Measurements from ENCODE around the gene PCDHA12.
"Not testable (repeated sequence)": the region's sequence is repeated elsewhere in the genome, so short reads cannot be mapped to it uniquely, and the experiment has no call there.

The PCDHA12 gene, protein sequence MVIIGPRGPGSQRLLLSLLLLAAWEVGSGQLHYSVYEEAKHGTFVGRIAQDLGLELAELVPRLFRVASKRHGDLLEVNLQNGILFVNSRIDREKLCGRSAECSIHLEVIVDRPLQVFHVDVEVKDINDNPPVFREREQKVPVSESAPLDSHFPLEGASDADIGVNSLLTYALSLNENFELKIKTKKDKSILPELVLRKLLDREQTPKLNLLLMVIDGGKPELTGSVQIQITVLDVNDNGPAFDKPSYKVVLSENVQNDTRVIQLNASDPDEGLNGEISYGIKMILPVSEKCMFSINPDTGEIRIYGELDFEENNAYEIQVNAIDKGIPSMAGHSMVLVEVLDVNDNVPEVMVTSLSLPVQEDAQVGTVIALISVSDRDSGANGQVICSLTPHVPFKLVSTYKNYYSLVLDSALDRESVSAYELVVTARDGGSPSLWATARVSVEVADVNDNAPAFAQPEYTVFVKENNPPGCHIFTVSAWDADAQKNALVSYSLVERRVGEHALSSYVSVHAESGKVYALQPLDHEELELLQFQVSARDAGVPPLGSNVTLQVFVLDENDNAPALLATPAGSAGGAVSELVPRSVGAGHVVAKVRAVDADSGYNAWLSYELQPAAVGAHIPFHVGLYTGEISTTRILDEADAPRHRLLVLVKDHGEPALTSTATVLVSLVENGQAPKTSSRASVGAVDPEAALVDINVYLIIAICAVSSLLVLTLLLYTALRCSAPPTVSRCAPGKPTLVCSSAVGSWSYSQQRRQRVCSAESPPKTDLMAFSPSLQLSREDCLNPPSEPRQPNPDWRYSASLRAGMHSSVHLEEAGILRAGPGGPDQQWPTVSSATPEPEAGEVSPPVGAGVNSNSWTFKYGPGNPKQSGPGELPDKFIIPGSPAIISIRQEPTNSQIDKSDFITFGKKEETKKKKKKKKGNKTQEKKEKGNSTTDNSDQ

DNA sequence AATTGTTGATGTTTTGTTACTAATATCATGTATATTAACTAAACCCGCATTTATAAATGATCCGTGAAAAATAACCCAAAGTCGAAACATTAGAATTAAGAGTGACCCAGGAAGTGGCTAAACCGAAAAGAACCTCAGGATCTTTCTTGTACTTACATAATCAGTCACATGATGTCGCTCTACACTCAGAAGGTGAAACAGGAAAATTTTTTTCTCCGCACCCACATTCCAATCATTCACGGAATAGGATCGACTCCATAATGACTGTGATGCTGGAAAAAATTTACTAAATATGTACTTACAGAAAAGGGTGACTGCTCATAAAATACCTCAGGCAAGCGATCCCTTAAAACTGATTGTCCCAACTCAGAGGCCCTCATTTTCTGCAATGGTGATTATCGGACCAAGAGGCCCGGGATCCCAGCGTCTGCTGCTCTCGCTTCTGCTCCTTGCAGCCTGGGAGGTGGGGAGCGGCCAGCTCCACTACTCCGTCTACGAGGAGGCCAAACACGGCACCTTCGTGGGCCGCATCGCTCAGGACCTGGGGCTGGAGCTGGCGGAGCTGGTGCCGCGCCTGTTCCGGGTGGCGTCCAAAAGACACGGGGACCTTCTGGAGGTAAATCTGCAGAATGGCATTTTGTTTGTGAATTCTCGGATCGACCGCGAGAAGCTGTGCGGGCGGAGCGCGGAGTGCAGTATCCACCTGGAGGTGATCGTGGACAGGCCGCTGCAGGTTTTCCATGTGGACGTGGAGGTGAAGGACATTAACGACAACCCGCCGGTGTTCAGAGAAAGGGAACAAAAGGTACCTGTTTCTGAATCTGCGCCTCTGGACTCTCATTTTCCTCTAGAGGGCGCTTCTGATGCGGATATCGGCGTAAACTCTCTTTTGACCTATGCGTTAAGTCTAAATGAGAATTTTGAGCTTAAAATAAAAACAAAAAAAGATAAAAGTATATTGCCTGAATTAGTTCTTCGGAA, at the start of gene PCDHA12:
PCDHA12 (plus strand) TSS at position 224 of the 981 bp plus-strand sequence; CDS start at position 389, 165 bp downstream.
- no peaks in the 10 kb centered on the region for H3K4me1 ChIP-seq (ENCODE audit: low read depth, poor library complexity, severe bottlenecking)
- H3K36me3 ChIP-seq (ENCODE audit: insufficient read depth) = no peaks in the 10 kb centered on the region
- TF ChIP-seq, protein P1, sequence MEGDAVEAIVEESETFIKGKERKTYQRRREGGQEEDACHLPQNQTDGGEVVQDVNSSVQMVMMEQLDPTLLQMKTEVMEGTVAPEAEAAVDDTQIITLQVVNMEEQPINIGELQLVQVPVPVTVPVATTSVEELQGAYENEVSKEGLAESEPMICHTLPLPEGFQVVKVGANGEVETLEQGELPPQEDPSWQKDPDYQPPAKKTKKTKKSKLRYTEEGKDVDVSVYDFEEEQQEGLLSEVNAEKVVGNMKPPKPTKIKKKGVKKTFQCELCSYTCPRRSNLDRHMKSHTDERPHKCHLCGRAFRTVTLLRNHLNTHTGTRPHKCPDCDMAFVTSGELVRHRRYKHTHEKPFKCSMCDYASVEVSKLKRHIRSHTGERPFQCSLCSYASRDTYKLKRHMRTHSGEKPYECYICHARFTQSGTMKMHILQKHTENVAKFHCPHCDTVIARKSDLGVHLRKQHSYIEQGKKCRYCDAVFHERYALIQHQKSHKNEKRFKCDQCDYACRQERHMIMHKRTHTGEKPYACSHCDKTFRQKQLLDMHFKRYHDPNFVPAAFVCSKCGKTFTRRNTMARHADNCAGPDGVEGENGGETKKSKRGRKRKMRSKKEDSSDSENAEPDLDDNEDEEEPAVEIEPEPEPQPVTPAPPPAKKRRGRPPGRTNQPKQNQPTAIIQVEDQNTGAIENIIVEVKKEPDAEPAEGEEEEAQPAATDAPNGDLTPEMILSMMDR (conservative IDR thresholded peaks at IDR 0.05; ENCODE audit: low read depth, low read length) = no peak
- H3K4me2 ChIP-seq = no peak within 1 kb of the TSS
- no peaks in the 10 kb centered on the region for H4K20me1 ChIP-seq (ENCODE audit: insufficient read depth)
- H2AFZ ChIP-seq (ENCODE audit: low read depth) = no peak within 1 kb of the TSS
- no peak within 1 kb of the TSS for H3K27ac ChIP-seq
- H3K27me3 ChIP-seq (ENCODE audit: insufficient read depth, low read depth) = no peaks in the 10 kb centered on the region
- H3K4me3 ChIP-seq (IDR thresholded peaks at IDR 0.05; ENCODE audit: insufficient read depth, low read depth, low read length) = no peak within 1 kb of the TSS
- no peaks in the 10 kb centered on the region for H3K79me2 ChIP-seq (ENCODE audit: insufficient read depth, low read depth)
- no peak within 1 kb of the TSS for H3K9ac ChIP-seq

DNA sequence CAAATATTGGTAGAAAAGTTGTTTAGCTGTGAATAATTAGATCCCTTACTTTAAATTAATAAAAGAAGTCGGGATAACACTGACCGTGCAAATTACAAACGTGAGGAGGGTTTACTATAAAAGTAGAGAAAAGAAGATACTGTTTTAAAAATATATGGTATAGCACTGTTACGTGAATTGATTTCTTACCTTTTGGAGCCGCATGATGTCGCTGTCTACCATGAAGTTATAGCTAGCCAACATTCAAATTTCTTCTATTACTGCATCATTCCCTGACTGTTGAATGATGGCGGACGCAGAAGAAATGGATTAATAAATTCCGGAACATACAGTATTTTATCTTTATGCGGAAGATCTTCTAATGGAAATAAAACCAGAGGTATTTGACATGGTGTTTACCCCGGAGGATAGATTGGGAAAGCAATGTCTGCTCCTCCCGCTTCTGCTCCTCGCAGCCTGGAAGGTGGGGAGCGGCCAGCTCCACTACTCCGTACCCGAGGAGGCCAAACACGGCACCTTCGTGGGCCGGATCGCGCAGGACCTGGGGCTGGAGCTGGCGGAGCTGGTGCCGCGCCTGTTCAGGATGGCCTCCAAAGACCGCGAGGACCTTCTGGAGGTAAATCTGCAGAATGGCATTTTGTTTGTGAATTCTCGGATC, 47.3 kb upstream of the PCDHA12 start, which contains the start of gene PCDHA6:
PCDHA6 (plus strand) TSS at position 257 of the 658 bp plus-strand sequence; CDS start at position 389, 132 bp downstream.
- TF ChIP-seq, protein P1 (conservative IDR thresholded peaks at IDR 0.05; ENCODE audit: low read depth, low read length) = no peak
- Histone ChIP-seq H4K20me1 (ENCODE audit: insufficient read depth) (no peaks in the 10 kb centered on the region), H2AFZ (ENCODE audit: low read depth) (no peak within 1 kb of the TSS), H3K4me1 (ENCODE audit: low read depth, poor library complexity, severe bottlenecking) (no peaks in the 10 kb centered on the region), H3K4me2 (no peak within 1 kb of the TSS), H3K79me2 (ENCODE audit: insufficient read depth, low read depth) (no peaks in the 10 kb centered on the region), H3K27ac (no peak within 1 kb of the TSS), H3K9ac (no peak within 1 kb of the TSS), H3K36me3 (ENCODE audit: insufficient read depth) (no peaks in the 10 kb centered on the region), H3K4me3 (IDR thresholded peaks at IDR 0.05; ENCODE audit: insufficient read depth, low read depth, low read length) (no peak within 1 kb of the TSS), H3K27me3 (ENCODE audit: insufficient read depth, low read depth) (no peaks in the 10 kb centered on the region)

DNA sequence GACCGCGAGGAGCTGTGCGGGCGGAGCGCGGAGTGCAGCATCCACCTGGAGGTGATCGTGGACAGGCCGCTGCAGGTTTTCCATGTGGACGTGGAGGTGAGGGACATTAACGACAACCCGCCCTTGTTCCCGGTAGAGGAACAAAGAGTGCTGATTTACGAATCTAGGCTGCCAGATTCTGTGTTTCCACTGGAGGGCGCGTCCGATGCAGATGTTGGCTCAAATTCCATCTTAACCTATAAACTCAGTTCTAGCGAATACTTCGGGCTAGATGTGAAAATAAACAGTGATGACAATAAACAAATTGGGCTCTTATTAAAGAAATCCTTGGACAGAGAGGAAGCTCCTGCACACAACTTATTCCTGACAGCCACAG, 46.8 kb upstream of the PCDHA12 start:
- Histone ChIP-seq H3K4me1 (ENCODE audit: low read depth, poor library complexity, severe bottlenecking) (no peaks in the 10 kb centered on the region), H2AFZ (ENCODE audit: low read depth) (no peak overlapping the region), H3K4me2 (no peak overlapping the region), H3K79me2 (ENCODE audit: insufficient read depth, low read depth) (no peaks in the 10 kb centered on the region), H3K9ac (no peak overlapping the region), H4K20me1 (ENCODE audit: insufficient read depth) (no peaks in the 10 kb centered on the region), H3K27ac (no peak overlapping the region), H3K4me3 (IDR thresholded peaks at IDR 0.05; ENCODE audit: insufficient read depth, low read depth, low read length) (no peak overlapping the region), H3K36me3 (ENCODE audit: insufficient read depth) (no peaks in the 10 kb centered on the region), H3K27me3 (ENCODE audit: insufficient read depth, low read depth) (no peaks in the 10 kb centered on the region)
- TF ChIP-seq, protein P1 (conservative IDR thresholded peaks at IDR 0.05; ENCODE audit: low read depth, low read length) = no peak

DNA sequence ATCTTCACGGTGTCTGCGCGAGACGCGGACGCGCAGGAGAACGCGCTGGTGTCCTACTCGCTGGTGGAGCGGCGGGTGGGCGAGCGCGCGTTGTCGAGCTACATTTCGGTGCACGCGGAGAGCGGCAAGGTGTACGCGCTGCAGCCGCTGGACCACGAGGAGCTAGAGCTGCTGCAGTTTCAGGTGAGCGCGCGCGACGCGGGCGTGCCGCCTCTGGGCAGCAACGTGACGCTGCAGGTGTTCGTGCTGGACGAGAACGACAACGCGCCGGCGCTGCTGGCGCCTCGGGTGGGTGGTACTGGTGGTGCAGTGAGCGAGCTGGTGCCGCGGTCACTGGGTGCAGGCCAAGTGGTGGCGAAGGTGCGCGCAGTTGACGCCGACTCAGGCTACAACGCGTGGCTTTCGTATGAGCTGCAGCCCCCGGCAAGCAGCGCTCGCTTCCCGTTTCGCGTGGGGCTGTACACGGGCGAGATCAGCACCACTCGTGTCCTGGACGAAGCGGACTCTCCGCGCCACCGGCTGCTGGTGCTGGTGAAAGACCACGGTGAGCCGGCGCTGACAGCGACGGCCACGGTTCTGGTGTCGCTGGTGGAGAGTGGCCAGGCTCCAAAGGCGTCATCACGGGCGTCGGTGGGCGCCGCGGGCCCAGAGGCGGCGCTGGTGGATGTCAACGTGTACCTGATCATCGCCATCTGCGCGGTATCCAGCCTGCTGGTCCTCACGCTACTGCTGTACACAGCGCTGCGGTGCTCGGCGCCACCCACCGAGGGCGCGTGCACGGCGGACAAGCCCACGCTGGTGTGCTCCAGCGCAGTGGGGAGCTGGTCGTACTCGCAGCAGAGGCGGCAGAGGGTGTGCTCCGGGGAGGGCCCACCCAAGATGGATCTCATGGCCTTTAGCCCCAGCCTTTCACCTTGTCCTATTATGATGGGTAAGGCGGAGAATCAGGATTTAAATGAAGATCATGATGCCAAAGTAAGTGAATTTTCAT, 45.3 kb upstream of the PCDHA12 start:
- H3K27ac ChIP-seq; H3K36me3 ChIP-seq (ENCODE audit: insufficient read depth); H4K20me1 ChIP-seq (ENCODE audit: insufficient read depth); H2AFZ ChIP-seq (ENCODE audit: low read depth); H3K4me3 ChIP-seq (IDR thresholded peaks at IDR 0.05; ENCODE audit: insufficient read depth, low read depth, low read length); H3K4me1 ChIP-seq (ENCODE audit: low read depth, poor library complexity, severe bottlenecking); H3K4me2 ChIP-seq; H3K79me2 ChIP-seq (ENCODE audit: insufficient read depth, low read depth); H3K9ac ChIP-seq; H3K27me3 ChIP-seq (ENCODE audit: insufficient read depth, low read depth): not testable (repeated sequence)
